Lower lobe of right lung (tissue), 2 donors: ENCODE measurements around the gene CACNA1C. TPM values are rescaled to one million over a fixed set of nuclear protein-coding genes. Genes with fewer than 3 reads are reported as not detected.

Experiments
- ATAC-seq, 2 donors: fragments of 200-7000 bp; cut with Tn5 transposase; one replicate each; pipeline ENCODE4 v1.9.1; 2020 to 2022; ENCODE audit warnings: mild to moderate bottlenecking in 2 of 2, moderate library complexity in 2 of 2
- DNase-seq: peaks from one replicate; pipeline ENCODE4 v3.0.0-alpha.2; 2020
- H3K27ac ChIP-seq: fragments of 200-600 bp; one replicate; pipeline ENCODE4 v1.8.0; 2022
- H3K27me3 ChIP-seq: fragments of 200-600 bp; one replicate; pipeline ENCODE4 v1.8.0; 2022; ENCODE audit warnings: low read depth
- H3K36me3 ChIP-seq: fragments of 200-600 bp; one replicate; pipeline ENCODE4 v1.8.0; 2022; ENCODE audit warnings: mild to moderate bottlenecking
- H3K4me1 ChIP-seq: fragments of 200-600 bp; one replicate; pipeline ENCODE4 v1.8.0; 2022
- H3K4me3 ChIP-seq: fragments of 200-600 bp; one replicate; pipeline ENCODE4 v1.8.0; 2022; ENCODE audit warnings: mild to moderate bottlenecking
- H3K9me3 ChIP-seq: fragments of 200-600 bp; one replicate; pipeline ENCODE4 v1.8.0; 2022
- intact Hi-C: fragments of 100-400 bp; cut with DNase I; formaldehyde crosslinking; loops from one replicate; pipeline ENCODE4 v1.11.0; 2022
- total RNA-seq: library from RNA; stranded (reverse); fragmentation: NEBNext Ultra II Directional; extraction: Animal tissue kit (Norgen Biotek cat#: 25700); gene quantifications from one replicate; pipeline ENCODE4 v1.2.1, GENCODE V29; 2021
- TF ChIP-seq, protein P1 (sequence below): fragments of 200-600 bp; IDR thresholded peaks from one replicate; pipeline ENCODE4 v1.8.0; 2022; ENCODE audit warnings: antibody characterized with exemption, mild to moderate bottlenecking
- donor health status: DM: no; HTN: yes; CAD: no; lungs with severe emphysema.

Gene CACNA1C
- total RNA-seq, 1 donor from 2014 or later: 8.4 TPM

DNA sequence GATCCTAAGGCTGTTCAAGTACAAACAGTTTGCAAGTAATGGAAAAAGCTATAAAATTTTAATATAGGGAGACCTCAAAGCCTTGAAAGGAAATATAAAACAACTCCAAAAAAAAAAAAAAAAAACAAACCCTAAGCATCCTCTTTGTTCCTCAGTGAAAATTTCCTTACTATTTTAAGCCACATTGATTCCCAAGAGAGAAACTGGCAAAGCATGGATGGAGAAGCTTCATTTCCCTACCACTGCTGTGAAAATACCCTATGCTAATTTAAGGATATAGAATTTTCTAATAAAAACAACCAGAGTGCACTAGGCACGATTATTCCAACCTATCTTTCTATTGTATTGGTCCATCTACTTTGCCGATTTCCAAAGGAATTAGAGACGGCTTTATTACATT is 283.1 kb downstream of the CACNA1C start:
- DNase-seq (no peak), ATAC-seq (no peak)
- H3K27me3 ChIP-seq: no peaks in the 10 kb centered on the region
- peaks cover 28% of the 10 kb centered on the region for H3K4me1 ChIP-seq
- TF ChIP-seq, protein P1, sequence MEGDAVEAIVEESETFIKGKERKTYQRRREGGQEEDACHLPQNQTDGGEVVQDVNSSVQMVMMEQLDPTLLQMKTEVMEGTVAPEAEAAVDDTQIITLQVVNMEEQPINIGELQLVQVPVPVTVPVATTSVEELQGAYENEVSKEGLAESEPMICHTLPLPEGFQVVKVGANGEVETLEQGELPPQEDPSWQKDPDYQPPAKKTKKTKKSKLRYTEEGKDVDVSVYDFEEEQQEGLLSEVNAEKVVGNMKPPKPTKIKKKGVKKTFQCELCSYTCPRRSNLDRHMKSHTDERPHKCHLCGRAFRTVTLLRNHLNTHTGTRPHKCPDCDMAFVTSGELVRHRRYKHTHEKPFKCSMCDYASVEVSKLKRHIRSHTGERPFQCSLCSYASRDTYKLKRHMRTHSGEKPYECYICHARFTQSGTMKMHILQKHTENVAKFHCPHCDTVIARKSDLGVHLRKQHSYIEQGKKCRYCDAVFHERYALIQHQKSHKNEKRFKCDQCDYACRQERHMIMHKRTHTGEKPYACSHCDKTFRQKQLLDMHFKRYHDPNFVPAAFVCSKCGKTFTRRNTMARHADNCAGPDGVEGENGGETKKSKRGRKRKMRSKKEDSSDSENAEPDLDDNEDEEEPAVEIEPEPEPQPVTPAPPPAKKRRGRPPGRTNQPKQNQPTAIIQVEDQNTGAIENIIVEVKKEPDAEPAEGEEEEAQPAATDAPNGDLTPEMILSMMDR: no peak
- H3K4me3 ChIP-seq: no peak overlapping the region
- intact Hi-C loops: no loop called here
- no peak overlapping the region for H3K27ac ChIP-seq
- H3K9me3 ChIP-seq: no peaks in the 10 kb centered on the region
- no peaks in the 10 kb centered on the region for H3K36me3 ChIP-seq

DNA sequence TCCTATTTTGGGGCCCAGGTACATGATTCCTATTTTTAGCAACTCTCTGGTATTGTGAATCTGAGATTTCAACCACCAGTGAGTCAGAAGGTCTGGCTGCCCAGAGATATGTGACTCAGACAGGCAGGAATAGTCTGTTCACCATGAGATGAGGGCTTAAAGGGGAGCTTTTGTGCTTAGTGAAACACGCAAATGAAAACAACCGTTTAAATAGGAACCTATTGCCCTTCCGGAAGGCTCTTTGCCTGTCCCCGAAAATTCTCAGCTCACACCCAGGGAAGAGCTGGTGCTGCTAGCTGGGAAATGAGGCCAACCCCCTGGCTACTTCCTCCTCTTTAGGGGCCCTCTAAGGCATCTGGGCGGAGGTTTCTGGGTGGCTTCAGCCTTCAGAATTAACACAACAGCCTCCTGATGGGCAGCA is 283.6 kb downstream of the CACNA1C start:
- DNase-seq: no peak
- Histone ChIP-seq H3K4me3 (no peak overlapping the region), H3K4me1 (peaks cover 33% of the 10 kb centered on the region)

DNA sequence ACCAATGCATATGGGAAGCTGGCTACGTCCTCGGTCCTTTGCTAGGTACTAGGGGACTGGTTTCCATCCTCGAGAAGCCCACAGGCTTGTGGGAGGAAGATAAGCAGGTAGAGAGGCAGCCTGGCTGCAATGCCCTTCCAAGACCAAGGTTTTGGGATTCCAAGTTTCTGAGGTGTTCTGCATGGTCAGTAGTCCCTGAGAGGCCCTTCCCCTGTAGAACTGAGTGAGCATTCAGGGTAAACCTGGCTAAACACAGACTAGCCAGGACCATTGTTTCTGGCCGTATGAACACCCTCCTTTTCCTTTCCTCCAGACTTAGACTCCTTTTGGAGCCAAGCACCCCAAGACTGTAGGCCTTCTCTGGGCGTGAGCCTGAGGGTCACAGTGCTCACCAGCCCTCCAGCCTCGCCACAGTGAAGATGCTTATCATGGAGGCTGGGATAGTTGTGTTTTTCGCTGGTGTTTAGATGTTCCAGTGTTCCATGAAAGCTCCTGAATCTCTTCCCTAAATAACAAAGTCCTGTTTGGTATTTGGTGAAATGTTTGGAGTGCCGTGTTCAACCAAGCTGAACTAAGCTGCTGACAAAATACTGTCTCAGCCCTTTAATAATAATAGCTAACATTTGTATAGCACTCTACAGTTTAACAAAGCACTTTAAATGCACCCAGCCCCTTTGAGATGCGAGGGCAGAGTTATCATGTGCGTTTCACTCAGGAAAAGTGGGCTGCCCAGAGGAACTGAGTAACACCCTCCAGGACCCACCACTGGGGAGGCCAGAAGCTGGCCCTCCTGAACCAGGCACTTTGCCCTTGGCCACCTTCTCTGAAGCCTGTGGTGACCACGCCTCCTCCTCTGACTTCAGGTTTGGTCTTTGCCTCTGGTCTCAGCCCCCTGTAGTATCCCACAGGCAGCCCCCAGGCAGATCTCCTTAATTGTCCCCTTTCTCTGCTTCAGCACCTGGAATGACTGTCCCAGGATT is 284.5 kb downstream of the CACNA1C start:
- Histone ChIP-seq H3K4me1 (peaks cover 42% of the 10 kb centered on the region), H3K27ac (no peak overlapping the region), H3K36me3 (no peaks in the 10 kb centered on the region), H3K27me3 (no peaks in the 10 kb centered on the region), H3K9me3 (no peaks in the 10 kb centered on the region), H3K4me3 (no peak overlapping the region)
- ATAC-seq: no peak
- TF ChIP-seq, protein P1: no peak
- intact Hi-C loops: no loop called here
- no peak for DNase-seq

More for the DNA sequence above, 283.6 kb downstream of the CACNA1C start:
- no peak overlapping the region for H3K27ac ChIP-seq
- no peaks in the 10 kb centered on the region for H3K9me3 ChIP-seq
- H3K36me3 ChIP-seq: no peaks in the 10 kb centered on the region
- H3K27me3 ChIP-seq: no peaks in the 10 kb centered on the region
- ATAC-seq: peak; percentile 45 to 47
- intact Hi-C loops: no loop called here
- TF ChIP-seq, protein P1: no peak

DNA sequence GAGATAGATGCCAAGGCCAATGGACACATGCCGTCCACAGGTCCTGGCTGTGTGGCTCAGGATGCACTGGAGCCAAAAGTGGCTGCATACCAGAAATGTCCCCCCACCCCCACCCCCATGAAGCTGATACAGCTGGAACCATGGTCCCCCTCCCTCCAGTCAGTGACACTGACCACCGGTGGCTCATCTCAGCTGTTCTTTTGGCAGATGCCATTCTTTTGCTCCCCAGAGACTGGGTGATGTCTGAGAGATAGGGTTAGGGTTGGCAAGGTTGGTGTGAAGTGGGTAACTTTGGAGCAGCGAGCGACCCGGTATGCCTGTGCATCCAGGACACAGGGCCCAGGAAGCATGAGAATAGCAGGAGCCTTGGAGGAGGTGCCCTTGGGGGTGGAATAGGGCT is 285.6 kb downstream of the CACNA1C start:
- no peaks in the 10 kb centered on the region for H3K9me3 ChIP-seq
- H3K4me1 ChIP-seq: peaks cover 53% of the 10 kb centered on the region
- no peak overlapping the region for H3K27ac ChIP-seq
- no peak overlapping the region for H3K4me3 ChIP-seq
- no peaks in the 10 kb centered on the region for H3K36me3 ChIP-seq
- H3K27me3 ChIP-seq: no peaks in the 10 kb centered on the region
- ATAC-seq (no peak), DNase-seq (no peak)
- TF ChIP-seq, protein P1: no peak
- intact Hi-C loops: no loop called here

DNA sequence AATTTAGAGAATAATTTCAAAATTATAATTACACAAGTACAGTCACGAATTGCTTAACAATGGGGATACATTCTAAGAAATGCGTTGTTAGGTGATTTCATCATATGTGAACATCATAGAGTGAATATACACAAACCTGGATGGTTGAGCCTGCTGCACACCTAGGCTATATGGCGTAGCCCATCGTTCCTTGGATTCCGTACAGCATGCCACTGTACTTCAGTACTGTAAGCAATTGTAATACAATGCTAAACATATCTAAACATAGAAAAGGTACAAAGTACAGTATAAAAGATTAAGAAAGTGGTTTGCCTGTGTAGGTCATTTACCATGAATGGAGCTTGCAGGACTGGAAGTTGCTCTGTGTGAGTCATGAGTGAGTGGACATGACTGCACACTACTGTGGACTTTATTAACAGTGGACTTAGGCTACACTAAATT is 286.2 kb downstream of the CACNA1C start:
- TF ChIP-seq, protein P1: no peak
- intact Hi-C loops: no loop called here
- Histone ChIP-seq H3K4me3 (no peak overlapping the region), H3K36me3 (no peaks in the 10 kb centered on the region), H3K27ac (no peak overlapping the region), H3K27me3 (no peaks in the 10 kb centered on the region), H3K4me1 (peaks cover 56% of the 10 kb centered on the region), H3K9me3 (no peaks in the 10 kb centered on the region)
- DNase-seq: no peak
- ATAC-seq: no peak
